H9 (cell line): Measurements from ENCODE around the gene MKRN1. TPM values are rescaled to one million over a fixed set of nuclear protein-coding genes. Genes with fewer than 3 reads are reported as not detected.
A peak's percentile ranks its signal among the peaks of the same experiment; 100 is the strongest.

ENCODE experiments used
- DNase-seq: peaks from one replicate; pipeline ENCODE4 v3.0.0-alpha.2; 2017
- H2AFZ ChIP-seq: one replicate; pipeline ENCODE4 v1.6.1; 2013; ENCODE audit warnings: mild to moderate bottlenecking, low read length, control low read depth, moderate library complexity
- H2AK5ac ChIP-seq: 2 replicates; pipeline ENCODE4 v1.6.1; 2013; ENCODE audit warnings: low read length, control low read depth, mixed read lengths; ENCODE audit not compliant: insufficient read length
- H2BK120ac ChIP-seq: one replicate; pipeline ENCODE4 v1.6.1; 2013; ENCODE audit warnings: low read depth, mild to moderate bottlenecking, low read length, control low read depth, inconsistent platforms; ENCODE audit not compliant: poor library complexity, severe bottlenecking
- H2BK12ac ChIP-seq: 2 replicates; pipeline ENCODE4 v1.6.1; 2013; ENCODE audit warnings: low read length, control low read depth, mixed read lengths, low read depth; ENCODE audit not compliant: insufficient read length
- H2BK15ac ChIP-seq: 2 replicates; pipeline ENCODE4 v1.6.1; 2013; ENCODE audit warnings: low read depth, low read length, control low read depth
- H2BK20ac ChIP-seq: one replicate; pipeline ENCODE4 v1.6.1; 2013; ENCODE audit warnings: low read depth, mild to moderate bottlenecking, low read length, control low read depth, inconsistent platforms; ENCODE audit not compliant: poor library complexity, severe bottlenecking
- H2BK5ac ChIP-seq: 2 replicates; pipeline ENCODE4 v1.6.1; 2013; ENCODE audit warnings: low read length, control low read depth, mixed read lengths; ENCODE audit not compliant: insufficient read length
- H3K14ac ChIP-seq: 2 replicates; pipeline ENCODE4 v1.6.1; 2013; ENCODE audit warnings: low read length, control low read depth; ENCODE audit not compliant: insufficient read depth
- H3K18ac ChIP-seq: 2 replicates; pipeline ENCODE4 v1.6.1; 2013; ENCODE audit warnings: low read depth, mild to moderate bottlenecking, mixed read lengths, low read length, control low read depth; ENCODE audit not compliant: insufficient read length
- H3K23ac ChIP-seq: 2 replicates; pipeline ENCODE4 v1.6.1; 2013; ENCODE audit warnings: low read length, control low read depth, mixed read lengths, low read depth; ENCODE audit not compliant: insufficient read length
- H3K23me2 ChIP-seq: 2 replicates; pipeline ENCODE4 v1.6.1; 2013; ENCODE audit warnings: low read depth, mild to moderate bottlenecking, mixed read lengths, low read length, control low read depth; ENCODE audit not compliant: insufficient read length, poor library complexity, severe bottlenecking
- H3K27ac ChIP-seq: 2 replicates; pipeline ENCODE4 v1.5.1; 2013; ENCODE audit warnings: low read length, control low read depth, mixed read lengths, low read depth; ENCODE audit not compliant: insufficient read length
- H3K27me3 ChIP-seq: 2 replicates; pipeline ENCODE4 v1.6.1; 2013; ENCODE audit warnings: low read length, control low read depth, inconsistent platforms; ENCODE audit not compliant: insufficient read depth
- H3K4ac ChIP-seq: 2 replicates; pipeline ENCODE4 v1.6.1; 2013; ENCODE audit warnings: low read depth, mild to moderate bottlenecking, control low read depth, inconsistent platforms, low read length, moderate library complexity
- H3K4me1 ChIP-seq: 2 replicates; pipeline ENCODE4 v1.6.1; 2013; ENCODE audit warnings: low read length, control low read depth, inconsistent platforms; ENCODE audit not compliant: insufficient read depth
- H3K4me2 ChIP-seq: 2 replicates; pipeline ENCODE4 v1.6.1; 2013; ENCODE audit warnings: low read length, control low read depth, mixed read lengths; ENCODE audit not compliant: insufficient read length, insufficient read depth
- H3K56ac ChIP-seq: 2 replicates; pipeline ENCODE4 v1.6.1; 2013; ENCODE audit warnings: low read depth, mild to moderate bottlenecking, mixed read lengths, low read length, control low read depth; ENCODE audit not compliant: insufficient read length
- H3K79me1 ChIP-seq: 2 replicates; pipeline ENCODE4 v1.6.1; 2013; ENCODE audit warnings: low read depth, mild to moderate bottlenecking, moderate library complexity, low read length, control low read depth, inconsistent platforms; ENCODE audit not compliant: insufficient read depth, poor library complexity, severe bottlenecking
- H3K79me2 ChIP-seq: 2 replicates; pipeline ENCODE4 v1.6.1; 2013; ENCODE audit warnings: low read length, control low read depth, inconsistent platforms; ENCODE audit not compliant: insufficient read depth
- H3K9ac ChIP-seq: 2 replicates; pipeline ENCODE4 v1.6.1; 2013; ENCODE audit warnings: low read length, control low read depth, mixed read lengths; ENCODE audit not compliant: insufficient read length; ENCODE audit errors: extremely low read depth
- H3K9me3 ChIP-seq: one replicate; pipeline ENCODE4 v1.6.1; 2013; ENCODE audit warnings: low read depth, low read length, inconsistent platforms; ENCODE audit not compliant: control insufficient read depth
- H3T11ph ChIP-seq: one replicate; pipeline ENCODE4 v1.6.1; 2013; ENCODE audit warnings: mild to moderate bottlenecking, low read length, control low read depth, inconsistent platforms
- H4K20me1 ChIP-seq: one replicate; pipeline ENCODE4 v1.6.1; 2013; ENCODE audit not compliant: control insufficient read depth, insufficient read length, insufficient read depth
- H4K5ac ChIP-seq: 2 replicates; pipeline ENCODE4 v1.6.1; 2013; ENCODE audit warnings: low read depth, mild to moderate bottlenecking, mixed read lengths, low read length, control low read depth; ENCODE audit not compliant: insufficient read length
- H4K8ac ChIP-seq: replicated peaks from 2 replicates; pipeline ENCODE4 v1.6.1; 2013; ENCODE audit warnings: low read length, control low read depth, mixed read lengths, low read depth; ENCODE audit not compliant: insufficient read length
- H4K91ac ChIP-seq: 2 replicates; pipeline ENCODE4 v1.6.1; 2013; ENCODE audit warnings: low read depth, mild to moderate bottlenecking, moderate library complexity, mixed read lengths, low read length, control low read depth; ENCODE audit not compliant: insufficient read length
- H3K27ac Mint-ChIP-seq, 3 experiments: 2 replicates in 2 of 3; 3 replicates in 1 of 3; pipeline ENCODE4 v1.8.0; 2020 to 2021; ENCODE audit warnings: mixed read lengths in 3 of 3, mild to moderate bottlenecking in 1 of 3, moderate library complexity in 1 of 3
- H3K27me3 Mint-ChIP-seq: 2 replicates; pipeline ENCODE4 v1.8.0; 2021; ENCODE audit warnings: low read depth, mild to moderate bottlenecking, moderate library complexity, mixed read lengths
- H3K36me3 Mint-ChIP-seq, 3 experiments: 2 replicates in 2 of 3; 3 replicates in 1 of 3; pipeline ENCODE4 v1.8.0; 2020 to 2021; ENCODE audit warnings: low read depth in 3 of 3, mixed read lengths in 3 of 3; ENCODE audit not compliant: insufficient read depth in 1 of 3
- H3K4me1 Mint-ChIP-seq, 2 experiments: 2 replicates each; pipeline ENCODE4 v1.8.0; 2020; ENCODE audit warnings: mixed read lengths in 2 of 2
- H3K4me3 Mint-ChIP-seq, 2 experiments: 2 replicates in 1 of 2; 3 replicates in 1 of 2; pipeline ENCODE4 v1.8.0; 2020 to 2021; ENCODE audit warnings: mild to moderate bottlenecking in 2 of 2, mixed read lengths in 2 of 2, moderate library complexity in 1 of 2
- H3K9me3 Mint-ChIP-seq, 2 experiments: 2 replicates in 1 of 2; 3 replicates in 1 of 2; pipeline ENCODE4 v1.8.0; 2020; ENCODE audit warnings: mild to moderate bottlenecking in 2 of 2, mixed read lengths in 2 of 2, moderate library complexity in 1 of 2
- CTCF ChIP-seq: fragments of 200-600 bp; sonication (generic); conservative IDR thresholded peaks from 3 replicates; pipeline ENCODE4 v1.8.0; 2021; ENCODE audit warnings: antibody characterized with exemption, mild to moderate bottlenecking
- WGBS: extraction: QIAGEN DNeasy Blood & Tissue Kit; methylation state at CpG from one replicate; pipeline ENCODE4 v1.1.7; 2013; ENCODE audit warnings: missing lambda C conversion rate, low lambda C conversion rate, mixed read lengths; ENCODE audit not compliant: insufficient read length; ENCODE audit errors: extremely low coverage; 5-methylcytosine and 5-hydroxymethylcytosine counted together
- total RNA-seq: library from RNA; stranded (reverse); gene quantifications from 2 replicates; pipeline ENCODE4 v1.2.1, GENCODE V29; 2021

MKRN1 gene
- total RNA-seq, 1 experiment from 2014 or later = 106 TPM

- no peak overlapping the region for H4K8ac ChIP-seq
- no peak overlapping the region for H3K23ac ChIP-seq
- H2BK5ac ChIP-seq = no peak overlapping the region
- no peaks in the 10 kb centered on the region for H3K9me3 ChIP-seq
- no peak overlapping the region for H3K4ac ChIP-seq
- H3K14ac ChIP-seq = no peak overlapping the region
- H3K56ac ChIP-seq = no peak overlapping the region
- H3K79me2 ChIP-seq = no peaks in the 10 kb centered on the region
- peak overlapping the region; percentile 38 for H3K27ac ChIP-seq
- no peak overlapping the region for H2BK20ac ChIP-seq
- no peak overlapping the region for H2AK5ac ChIP-seq
- H3K23me2 ChIP-seq = no peaks in the 10 kb centered on the region
- H3K27me3 ChIP-seq = no peaks in the 10 kb centered on the region
- H4K91ac ChIP-seq = no peak overlapping the region
- Mint-ChIP-seq H3K4me3 (peak overlapping the region; percentile 1 to 40; a peak in 2 of 5 replicates), H3K27ac (peak overlapping the region; percentile 16 to 96 (median 42); a peak in 6 of 7 replicates), H3K4me1 (peaks cover 40 to 46% of the 10 kb centered on the region in 2 experiments), H3K9me3 (no peaks in the 10 kb centered on the region), H3K27me3 (no peaks in the 10 kb centered on the region), H3K36me3 (no peaks in the 10 kb centered on the region; a peak in 1 of 7 replicates)
- H3T11ph ChIP-seq = peak overlapping the region; percentile 70
- no peak for TF ChIP-seq CTCF
- DNase-seq = no peak
- H2AFZ ChIP-seq = no peak overlapping the region
- H3K4me1 ChIP-seq = peaks cover 13% of the 10 kb centered on the region
- no peak overlapping the region for H3K9ac ChIP-seq
- no peak overlapping the region for H2BK120ac ChIP-seq
- H2BK12ac ChIP-seq = no peak overlapping the region
- no peak overlapping the region for H3K18ac ChIP-seq
- no peak overlapping the region for H2BK15ac ChIP-seq
- H4K5ac ChIP-seq = no peak overlapping the region
- no CpG with 5 or more reads among the region's 3 CpGs for WGBS
- H4K20me1 ChIP-seq = no peaks in the 10 kb centered on the region
- H3K4me2 ChIP-seq = peak overlapping the region; percentile 5
- H3K79me1 ChIP-seq = no peaks in the 10 kb centered on the region
Measured at GRCh38 chr7:140484479-140484878, 5.2 kb upstream of the MKRN1 start.
